Renal cortical epithelial cell (primary cell): Measurements from ENCODE around the gene TMEM150B. TPM values are rescaled to one million over a fixed set of nuclear protein-coding genes. Genes with fewer than 3 reads are reported as not detected.

Source experiments
- DNase-seq: peaks from one replicate; pipeline ENCODE4 v3.0.0-alpha.2; 2011; ENCODE audit warnings: low read depth
- total RNA-seq: library from RNA; depleted of rRNA; stranded (reverse); fragments of >200 nt; gene quantifications from 2 replicates; pipeline ENCODE4 v1.2.3, GENCODE V29; 2014

TMEM150B gene
- total RNA-seq, 1 donor from 2014 or later: not detected

DNA sequence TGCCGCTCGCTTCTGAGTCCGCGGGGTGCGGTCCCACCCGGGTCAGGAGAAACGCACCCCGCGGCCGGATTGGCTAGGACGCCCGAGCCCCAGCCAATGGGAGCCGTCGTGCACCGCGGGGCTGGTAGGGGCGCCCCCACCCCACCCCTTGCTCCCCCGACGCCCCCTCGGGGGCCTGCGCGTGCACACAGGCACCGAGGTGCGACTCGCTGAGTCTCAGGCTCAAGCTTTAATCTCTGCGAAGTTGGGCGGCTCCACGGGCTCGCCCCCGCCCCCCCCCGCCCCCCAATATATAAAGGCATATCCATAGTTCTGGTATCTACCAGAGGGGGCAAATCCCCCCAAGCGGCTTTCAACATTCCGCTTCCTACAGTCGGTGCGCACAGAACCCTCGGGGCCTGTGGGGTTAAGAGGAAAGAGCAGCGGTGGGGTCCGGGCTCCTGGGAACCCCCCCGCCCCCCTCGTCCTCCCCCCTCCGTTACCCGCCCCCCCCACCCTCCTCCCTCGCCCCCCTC is 29.6 kb upstream of the TMEM150B start, which contains the start of gene COX6B2:
TSS of gene COX6B2 (minus strand) at position 22 of the 515 bp plus-strand sequence. CDS start 198 bp downstream, outside the sequence.
- no peak for DNase-seq

DNA sequence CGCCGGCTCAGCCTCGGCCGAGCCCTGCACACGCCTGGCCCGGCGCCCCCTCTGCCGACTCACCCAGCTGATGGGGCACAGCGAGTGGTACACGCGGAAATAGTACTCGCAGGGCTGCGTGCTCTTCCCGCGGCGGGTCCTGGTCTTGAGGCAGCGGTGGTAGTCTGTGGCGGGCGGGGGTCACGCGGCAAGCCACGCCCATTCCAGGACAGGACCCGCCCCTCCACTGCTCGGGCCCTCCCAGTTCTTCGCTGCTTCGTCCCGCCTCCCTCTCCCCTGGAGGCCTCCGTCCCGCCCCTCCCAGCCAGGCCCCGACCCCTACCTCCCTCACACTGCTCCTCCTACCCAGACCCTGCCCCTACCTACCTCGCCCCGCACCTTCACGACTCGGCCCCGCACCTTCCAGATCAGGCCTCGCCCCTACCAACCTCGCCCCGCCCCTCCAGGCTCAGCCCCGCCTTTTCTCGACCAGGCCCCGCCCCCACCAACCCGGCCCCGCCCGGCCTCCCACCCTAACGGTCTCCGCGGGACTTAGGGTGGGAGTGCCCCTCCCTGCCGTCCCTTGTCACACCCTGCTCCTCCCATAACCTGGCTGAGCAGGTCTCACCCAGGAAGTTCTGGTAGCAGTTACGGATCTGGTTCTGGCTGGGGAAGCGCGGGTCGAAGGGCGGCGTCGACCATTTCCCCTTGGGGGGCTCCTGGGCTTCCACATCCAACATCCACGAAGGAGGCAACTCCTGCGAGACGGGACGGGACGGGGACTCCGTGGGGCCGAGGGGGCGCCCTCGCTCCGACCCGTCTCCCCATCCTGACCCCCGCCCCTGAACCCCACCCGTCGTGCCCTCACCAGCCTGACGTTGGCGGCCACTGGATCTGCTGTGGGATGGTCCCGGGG is 28.9 kb upstream of the TMEM150B start:
- no peak for DNase-seq

DNA sequence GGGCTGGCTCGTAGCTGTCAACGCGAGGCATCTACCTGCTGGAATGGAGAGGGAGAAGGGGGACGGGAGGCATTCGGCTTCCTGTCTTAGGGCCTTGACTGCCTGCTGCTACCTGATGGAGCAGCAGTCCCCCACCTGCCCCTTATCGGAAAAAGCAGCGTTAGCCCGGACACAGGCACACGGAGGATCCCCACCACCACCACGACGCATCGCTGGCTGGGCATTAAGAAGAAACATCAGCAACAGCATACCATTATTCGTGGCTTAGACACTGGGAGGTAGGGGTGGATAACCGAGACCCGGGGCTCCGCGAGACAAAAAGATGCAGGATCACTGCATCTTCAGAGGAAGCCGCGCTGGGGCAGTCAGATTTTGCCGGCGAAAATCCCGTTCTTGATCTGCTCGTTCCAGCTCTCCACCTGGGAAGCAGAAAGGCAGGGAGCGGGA is 28.2 kb upstream of the TMEM150B start:
- no peak for DNase-seq

DNA sequence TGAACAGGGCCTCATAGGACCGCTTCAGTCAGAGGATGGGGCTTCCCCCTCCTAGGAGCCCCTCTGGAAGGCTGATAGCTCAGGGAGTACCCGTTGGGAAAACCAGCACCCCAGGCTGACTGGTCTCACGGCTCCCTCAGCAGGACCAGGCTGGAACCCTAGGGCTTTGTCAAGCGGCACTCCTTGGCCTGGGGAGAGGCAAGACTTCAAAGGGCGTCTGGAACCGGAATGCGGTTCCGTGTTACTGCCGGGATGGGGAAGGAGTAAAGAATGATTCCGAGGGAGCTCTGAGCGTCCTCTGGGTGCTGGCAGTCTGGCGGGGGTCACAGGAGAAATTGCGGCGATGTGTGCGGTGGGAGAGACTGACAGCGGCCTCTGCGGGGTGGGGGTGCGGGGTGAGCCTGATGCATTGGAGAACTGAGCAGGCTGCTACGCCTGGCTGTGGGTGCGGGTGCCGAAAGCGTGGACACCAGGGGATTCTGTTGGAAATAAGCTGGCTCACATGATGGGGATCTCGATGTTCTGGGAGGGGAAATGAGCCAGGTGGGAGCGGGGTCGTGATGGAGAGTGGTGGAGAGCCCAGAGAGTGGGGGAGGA is 27.5 kb upstream of the TMEM150B start:
- DNase-seq: no peak

GRCh38 chr19:55352040-55352439 is 26.9 kb upstream of the TMEM150B start:
- no peak for DNase-seq

- DNase-seq: no peak
Measured at GRCh38 chr19:55350620-55351315, 25.6 kb upstream of the TMEM150B start.

GRCh38 chr19:55348317-55349034 is 23.3 kb upstream of the TMEM150B start:
- no peak for DNase-seq

GRCh38 chr19:55347442-55348009 is 22.4 kb upstream of the TMEM150B start:
- DNase-seq: no peak

GRCh38 chr19:55346725-55347441 is 21.7 kb upstream of the TMEM150B start:
- no peak for DNase-seq

DNA sequence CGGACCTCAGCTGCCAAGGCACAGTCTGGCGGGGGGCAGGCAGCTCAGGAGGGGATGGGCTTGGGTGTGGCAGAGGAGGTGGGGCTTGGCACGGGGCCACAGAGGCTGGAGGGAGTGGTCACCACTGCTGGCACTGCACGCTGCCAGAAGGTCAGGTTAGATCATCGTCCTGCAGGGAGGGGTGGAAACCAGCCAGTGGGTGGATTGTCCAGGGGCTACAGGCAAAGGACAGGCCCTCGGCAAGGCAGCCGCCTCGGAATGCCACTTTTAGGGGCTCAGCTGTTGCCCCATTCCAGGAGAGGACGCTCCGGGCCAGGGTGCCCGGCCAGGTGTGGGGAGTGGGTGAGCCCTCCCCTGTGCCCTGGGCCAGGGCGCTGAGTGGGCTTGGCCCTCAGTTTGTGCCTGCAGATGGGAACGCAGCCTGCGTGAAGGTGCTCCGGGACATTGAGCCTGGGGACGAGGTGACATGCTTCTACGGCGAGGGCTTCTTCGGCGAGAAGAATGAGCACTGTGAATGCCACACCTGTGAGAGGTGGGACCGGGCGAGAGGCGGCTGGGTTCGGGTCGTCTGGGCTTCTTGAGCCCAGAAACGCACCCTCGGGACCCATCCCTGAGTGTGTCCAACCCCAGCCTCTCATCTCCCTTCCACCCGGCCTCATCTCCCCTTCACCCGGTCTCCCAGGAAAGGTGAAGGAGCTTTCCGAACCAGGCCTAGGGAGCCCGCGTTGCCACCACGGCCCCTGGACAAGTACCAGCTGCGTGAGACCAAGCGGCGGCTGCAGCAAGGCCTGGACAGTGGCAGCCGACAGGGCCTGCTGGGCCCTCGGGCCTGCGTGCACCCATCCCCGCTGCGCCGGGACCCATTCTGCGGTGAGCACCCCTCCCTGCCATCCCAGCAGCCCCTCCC is 20.9 kb upstream of the TMEM150B start:
- DNase-seq: no peak

GRCh38 chr19:55345101-55345817 is 20.1 kb upstream of the TMEM150B start:
- DNase-seq: no peak

GRCh38 chr19:55344444-55344843 is 19.3 kb upstream of the TMEM150B start:
- no peak for DNase-seq

- DNase-seq: no peak
Measured at GRCh38 chr19:55341595-55342531, 16.7 kb upstream of the TMEM150B start.

GRCh38 chr19:55341171-55341588 is 16.0 kb upstream of the TMEM150B start:
- DNase-seq: peak; percentile 37

DNA sequence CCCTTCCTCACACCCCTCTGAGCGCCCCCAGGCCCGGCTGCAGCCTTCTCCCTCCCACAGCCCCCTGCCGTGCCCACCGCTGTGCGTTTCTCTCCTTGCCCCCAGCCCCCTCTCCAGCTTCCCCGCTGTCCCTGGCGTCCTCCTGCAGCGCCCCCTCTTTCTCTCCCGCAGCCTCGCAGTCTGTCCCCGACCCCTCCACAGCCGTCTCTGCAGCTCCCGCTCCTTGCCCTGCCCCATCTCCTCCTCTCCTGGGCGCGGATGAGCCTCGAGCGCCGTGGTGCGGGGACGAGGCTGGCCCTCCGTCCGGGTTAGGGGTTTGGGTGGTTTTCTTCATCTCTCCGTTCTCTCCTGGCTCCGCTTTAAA is 15.6 kb upstream of the TMEM150B start:
- DNase-seq: no peak

DNA sequence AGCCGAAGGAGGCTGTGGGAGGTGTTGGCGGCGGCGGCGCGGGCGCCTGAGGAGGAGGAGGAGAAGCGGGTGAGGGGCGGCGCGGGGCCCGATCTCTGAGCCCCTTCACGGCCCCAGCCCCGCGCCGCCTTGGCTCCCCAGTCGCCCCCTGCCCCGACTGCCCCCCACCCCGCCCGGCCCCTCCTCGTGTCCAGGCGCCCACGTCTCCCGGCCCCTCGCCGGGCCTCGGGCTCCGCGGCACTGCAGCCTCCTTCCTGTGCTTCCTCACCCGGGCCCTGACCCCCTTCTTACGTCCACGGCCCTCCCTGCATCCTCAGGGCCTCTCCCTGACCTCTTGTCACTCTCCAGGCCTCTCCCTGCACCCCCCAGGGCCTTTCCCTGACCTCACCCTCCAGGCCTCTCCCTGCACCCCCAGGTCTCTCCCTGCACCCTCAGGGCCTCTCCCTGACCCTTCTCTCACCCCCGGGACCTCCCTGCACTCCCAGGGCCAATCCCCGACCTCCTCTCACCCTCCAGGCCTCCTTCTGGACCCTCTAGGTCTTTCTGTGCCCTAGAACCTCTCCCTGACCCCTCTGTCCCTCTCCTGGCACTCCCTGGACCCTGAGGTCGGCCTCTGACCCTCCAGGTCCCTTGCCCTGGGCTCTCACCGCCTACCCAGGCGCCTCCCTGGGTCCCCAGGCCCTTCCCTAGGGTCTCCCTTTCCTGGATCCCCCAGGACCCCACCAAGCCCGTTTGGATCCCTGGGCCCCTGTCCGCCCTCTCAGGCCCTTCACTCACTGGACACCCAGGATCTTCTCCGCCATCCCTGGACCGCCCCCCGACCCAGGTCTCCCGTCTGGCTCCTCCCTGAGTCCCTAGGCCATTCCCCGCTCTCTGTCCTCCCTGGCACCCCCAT is 15.0 kb upstream of the TMEM150B start:
- DNase-seq: no peak
